AG08395 (cell line): ENCODE data around the gene SEMA3B.
A peak's percentile ranks its signal among the peaks of the same experiment; 100 is the strongest.
"Not testable (repeated sequence)": the region's sequence is repeated elsewhere in the genome, so short reads cannot be mapped to it uniquely, and the experiment has no call there.

Experiments
- DNase-seq: peaks from one replicate; pipeline ENCODE4 v3.0.0; 2012; ENCODE audit warnings: mixed read lengths, low spot score

SEMA3B gene

DNA sequence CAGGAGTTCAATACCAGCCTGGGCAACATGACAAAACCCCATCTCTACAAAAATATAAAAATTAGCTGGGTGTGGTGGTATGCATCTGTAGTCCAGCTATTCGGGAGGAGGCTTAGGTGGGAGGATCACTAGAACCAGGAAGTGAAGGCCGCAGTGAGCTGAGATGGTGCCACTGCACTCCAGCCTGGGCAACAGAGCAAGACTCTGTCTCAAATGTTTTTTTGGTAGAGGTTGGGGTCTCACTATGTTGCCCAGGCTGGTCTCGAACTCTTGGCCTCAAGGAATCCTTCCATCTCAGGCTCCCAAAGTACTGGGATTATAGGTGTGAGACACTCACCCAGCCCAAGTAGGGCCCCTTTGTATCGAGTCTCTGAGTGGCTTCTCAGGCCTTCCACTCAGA is 25.1 kb downstream of the SEMA3B start:
- no peak for DNase-seq

- no peak for DNase-seq
These were observed 25.8 kb downstream of the SEMA3B start for GRCh38 chr3:50294492-50295403.

- no peak for DNase-seq
These were observed 26.8 kb downstream of the SEMA3B start for GRCh38 chr3:50295553-50296431.

- no peak for DNase-seq
These were observed 27.9 kb downstream of the SEMA3B start for GRCh38 chr3:50296721-50297383.

GRCh38 chr3:50297384-50297775 is 28.4 kb downstream of the SEMA3B start:
- no peak for DNase-seq

DNA sequence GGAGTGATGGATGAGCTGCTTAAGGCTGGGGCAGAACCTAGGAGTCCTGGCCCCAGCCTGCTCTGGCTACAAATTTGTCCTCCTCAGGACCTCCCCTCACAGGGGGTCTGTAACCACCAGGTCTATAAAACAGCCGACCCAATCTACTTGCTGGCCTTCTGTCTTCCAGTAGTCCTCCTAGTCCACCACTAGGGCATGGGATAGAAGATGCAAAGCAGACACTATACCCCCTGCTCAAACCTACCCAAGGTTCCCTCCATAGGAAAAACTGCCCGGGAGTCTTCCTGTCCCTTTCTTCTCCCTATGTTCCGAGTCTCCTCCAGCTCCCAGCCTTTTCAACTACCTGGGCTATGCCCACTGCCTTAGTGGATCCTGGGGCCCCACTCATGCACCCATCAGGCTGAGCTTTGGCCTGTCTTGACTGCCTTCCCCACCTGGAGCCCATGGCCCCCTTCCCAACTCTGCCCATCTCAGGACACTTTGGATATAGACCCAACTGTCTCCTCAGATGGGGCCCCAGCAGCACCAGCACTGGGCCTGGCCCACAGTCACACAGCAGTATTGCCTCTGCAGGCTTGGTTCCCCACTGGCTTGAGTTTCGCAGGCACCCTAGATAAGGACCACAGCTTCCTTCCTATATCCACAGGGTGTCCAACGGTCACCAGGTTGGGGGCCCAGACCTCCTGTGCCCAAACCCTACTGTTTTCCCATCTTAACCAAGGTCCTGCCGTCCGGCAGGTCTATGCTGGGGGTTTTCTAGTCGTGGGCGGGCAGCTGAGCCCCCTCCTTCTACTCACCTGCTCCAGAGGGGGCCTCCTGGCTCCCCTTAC is 29.2 kb downstream of the SEMA3B start:
- no peak for DNase-seq

- peak; percentile 100 for DNase-seq
These were observed 30.1 kb downstream of the SEMA3B start, which contains the start of the genes HYAL3 and NAA80 for GRCh38 chr3:50298836-50299637. HYAL3 (minus strand) TSS chr3:50299405; CDS start chr3:50295602, 3,803 bp downstream. NAA80 (minus strand) TSS chr3:50299405; CDS start chr3:50297463, 1,942 bp downstream.

DNA sequence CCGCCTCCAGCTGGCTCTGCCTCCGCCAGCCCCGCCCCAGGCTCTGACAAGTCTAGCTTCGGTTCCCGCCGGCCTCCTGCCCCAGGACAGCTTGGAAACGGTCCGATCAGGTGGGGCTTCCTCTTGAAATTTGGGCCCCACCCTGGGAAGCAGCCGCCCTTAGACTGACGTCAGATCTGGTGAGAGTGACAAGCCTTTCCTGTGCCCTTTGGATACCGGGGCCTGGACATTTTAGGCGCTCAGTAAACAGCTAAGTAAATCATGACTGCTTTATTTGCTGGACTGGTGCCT is 30.6 kb downstream of the SEMA3B start:
- no peak for DNase-seq

DNA sequence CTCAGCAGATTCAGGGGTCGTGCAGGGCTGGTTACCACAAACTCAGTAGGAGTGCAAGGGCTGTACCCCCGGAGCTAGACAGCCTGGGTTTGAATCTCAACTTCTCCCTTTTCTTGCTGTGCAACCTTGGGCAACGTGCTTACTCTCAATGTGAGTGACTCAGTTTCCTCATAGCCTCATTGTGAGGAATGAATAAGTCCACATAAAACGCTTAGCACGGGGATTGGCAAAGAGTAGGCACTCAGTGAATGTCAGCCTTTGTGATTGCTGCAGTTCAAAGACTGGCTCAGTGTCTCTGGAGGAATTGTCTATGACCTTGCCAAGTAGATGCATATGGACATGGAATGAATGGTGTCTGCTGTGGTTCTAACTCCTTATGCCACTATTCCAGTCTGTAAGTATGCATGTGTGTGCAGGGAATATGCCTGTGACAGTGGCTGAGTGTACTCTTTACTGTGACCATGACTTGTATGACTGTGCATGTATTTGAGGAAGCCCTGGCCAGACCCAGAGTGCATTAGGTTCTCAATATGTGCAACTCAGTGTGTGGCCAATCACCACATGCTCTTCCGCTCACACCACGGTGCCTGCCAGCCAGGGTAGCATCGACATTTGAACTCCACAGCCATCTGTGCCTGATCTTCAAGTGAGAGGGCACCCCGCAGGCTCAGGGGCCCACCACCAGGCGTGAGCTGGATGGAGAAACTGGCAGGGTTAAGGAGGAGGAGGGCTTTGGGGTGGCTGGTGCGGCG is 31.2 kb downstream of the SEMA3B start:
- peak; percentile 32 for DNase-seq

DNA sequence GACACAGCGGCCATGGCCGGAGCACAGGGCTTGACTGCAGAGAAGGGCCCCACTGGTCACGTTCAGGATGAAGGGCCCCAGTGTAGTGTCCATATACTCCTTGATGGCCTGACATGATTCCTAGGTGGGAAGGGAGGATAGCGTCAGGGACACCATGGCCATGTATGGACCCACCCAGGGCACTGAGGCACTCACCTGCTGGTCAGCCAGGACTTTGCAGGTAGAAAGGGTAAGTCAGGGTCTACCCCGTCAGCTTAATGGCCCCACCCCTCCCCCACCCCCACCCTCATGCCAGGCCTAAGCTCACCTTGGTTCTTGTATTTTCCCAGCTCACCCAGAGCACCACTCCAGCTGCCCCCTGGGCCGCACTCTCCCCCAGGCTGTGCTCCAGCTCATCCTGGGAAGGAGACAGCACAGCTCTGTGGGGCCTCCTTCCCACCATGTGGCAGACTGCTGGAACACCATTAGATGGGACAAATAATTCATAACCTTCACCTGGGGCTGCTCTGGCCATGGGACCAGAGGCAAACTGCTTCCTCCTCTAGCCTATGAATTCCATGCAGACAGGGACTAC is 31.8 kb downstream of the SEMA3B start:
- DNase-seq, result no peak

- DNase-seq, result no peak
These were observed 33.4 kb downstream of the SEMA3B start for GRCh38 chr3:50302095-50303012.

- DNase-seq, result no peak
These were observed 34.3 kb downstream of the SEMA3B start, which contains the start of gene HYAL1 for GRCh38 chr3:50303013-50303815. HYAL1 (minus strand) TSS chr3:50303574; CDS start chr3:50302956, 618 bp downstream.

GRCh38 chr3:50304601-50305000 is 35.7 kb downstream of the SEMA3B start:
- DNase-seq, result no peak

- DNase-seq, result not testable (repeated sequence)
These were observed 43.1 kb downstream of the SEMA3B start for GRCh38 chr3:50312041-50312440.

- no peak for DNase-seq
These were observed 45.4 kb downstream of the SEMA3B start for GRCh38 chr3:50314342-50314741.

DNA sequence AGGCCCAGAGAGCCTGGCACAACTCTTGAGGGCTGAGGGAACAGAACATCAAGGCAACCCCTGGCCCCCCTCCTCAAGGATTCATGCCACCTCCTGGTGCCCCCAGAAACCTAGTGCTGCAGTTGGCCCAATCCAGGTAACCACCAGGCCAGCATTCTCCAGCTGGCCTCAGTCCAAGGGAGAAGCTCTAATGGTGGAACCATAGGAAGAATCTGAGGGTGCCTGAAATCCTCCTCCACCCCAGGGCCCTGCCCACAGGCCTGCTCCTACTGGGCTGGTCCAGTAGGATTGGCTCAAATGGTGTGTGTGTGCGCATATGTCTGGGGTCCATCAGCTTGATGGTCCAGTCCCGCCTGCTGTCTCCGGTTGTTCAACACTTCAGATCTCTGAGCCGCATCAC is 45.9 kb downstream of the SEMA3B start:
- no peak for DNase-seq

GRCh38 chr3:50316657-50317242 is 47.8 kb downstream of the SEMA3B start:
- no peak for DNase-seq
